22Rv1 (cell line): ENCODE measurements around the gene TXNDC11.

ENCODE experiments used
- ZFX ChIP-seq: fragments of 450-650 bp; IDR thresholded peaks from 2 replicates; pipeline ENCODE4 v1.6.1; 2017; ENCODE audit warnings: antibody characterized with exemption, borderline replicate concordance
- TF ChIP-seq, protein P1 (sequence below): fragments of 450-650 bp; IDR thresholded peaks from 2 replicates; pipeline ENCODE4 v1.5.1; 2017; ENCODE audit warnings: mild to moderate bottlenecking

DNA sequence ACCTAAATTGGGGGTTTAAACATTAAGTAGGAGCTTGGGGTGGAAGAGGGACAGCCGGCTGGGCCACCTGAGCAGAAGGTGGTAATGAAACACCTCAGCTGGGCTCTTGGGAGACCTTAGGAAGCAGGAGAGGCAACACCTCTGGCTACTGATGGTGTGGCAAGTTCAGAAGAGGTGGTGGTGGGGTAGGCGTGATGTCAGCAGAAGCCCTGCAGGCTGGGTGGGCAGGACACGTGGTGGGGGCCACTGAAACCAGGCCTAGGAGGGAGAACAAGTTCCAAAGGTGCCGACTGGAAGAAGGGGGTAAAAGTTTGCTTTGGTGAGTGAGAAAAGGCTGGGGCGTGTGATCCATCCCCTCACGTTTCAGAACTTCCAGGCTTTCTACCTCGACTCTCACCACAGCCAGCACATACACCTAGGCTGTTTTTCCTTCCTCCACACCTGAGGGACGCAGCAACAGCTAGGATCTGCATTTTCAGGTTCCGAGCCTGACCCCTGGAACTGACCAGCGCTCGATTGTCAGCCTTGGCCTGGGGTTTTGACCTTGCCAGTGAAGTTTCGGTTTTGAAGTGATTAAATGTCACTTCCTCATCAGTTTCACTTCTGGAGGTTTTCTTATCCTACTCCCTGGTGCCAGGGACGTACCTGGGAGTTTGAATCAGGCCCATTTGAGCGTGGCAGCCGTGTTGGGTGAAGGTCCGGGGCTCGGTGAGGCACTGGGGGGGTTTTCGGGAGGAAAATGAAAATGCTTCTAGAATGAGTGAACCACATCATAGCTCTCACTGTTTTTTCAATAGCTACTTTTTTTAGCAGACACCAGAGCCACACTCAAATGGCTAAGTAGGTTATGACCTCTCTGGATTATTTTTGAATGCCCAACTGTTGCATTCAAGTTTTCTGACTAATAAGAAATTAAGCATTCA, 64.4 kb downstream of the TXNDC11 start:
- TF ChIP-seq, protein P1, sequence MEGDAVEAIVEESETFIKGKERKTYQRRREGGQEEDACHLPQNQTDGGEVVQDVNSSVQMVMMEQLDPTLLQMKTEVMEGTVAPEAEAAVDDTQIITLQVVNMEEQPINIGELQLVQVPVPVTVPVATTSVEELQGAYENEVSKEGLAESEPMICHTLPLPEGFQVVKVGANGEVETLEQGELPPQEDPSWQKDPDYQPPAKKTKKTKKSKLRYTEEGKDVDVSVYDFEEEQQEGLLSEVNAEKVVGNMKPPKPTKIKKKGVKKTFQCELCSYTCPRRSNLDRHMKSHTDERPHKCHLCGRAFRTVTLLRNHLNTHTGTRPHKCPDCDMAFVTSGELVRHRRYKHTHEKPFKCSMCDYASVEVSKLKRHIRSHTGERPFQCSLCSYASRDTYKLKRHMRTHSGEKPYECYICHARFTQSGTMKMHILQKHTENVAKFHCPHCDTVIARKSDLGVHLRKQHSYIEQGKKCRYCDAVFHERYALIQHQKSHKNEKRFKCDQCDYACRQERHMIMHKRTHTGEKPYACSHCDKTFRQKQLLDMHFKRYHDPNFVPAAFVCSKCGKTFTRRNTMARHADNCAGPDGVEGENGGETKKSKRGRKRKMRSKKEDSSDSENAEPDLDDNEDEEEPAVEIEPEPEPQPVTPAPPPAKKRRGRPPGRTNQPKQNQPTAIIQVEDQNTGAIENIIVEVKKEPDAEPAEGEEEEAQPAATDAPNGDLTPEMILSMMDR: no peak
- TF ChIP-seq ZFX: no peak
